Keratinocyte (primary cell): Measurements from ENCODE around the gene OTOG.

Experiments
- EZH2 ChIP-seq: IDR thresholded peaks from one replicate; pipeline ENCODE4 v1.6.1; 2012; ENCODE audit warnings: inconsistent platforms, mild to moderate bottlenecking, low read length, moderate library complexity
- TF ChIP-seq, protein P1 (sequence below), 3 experiments: IDR thresholded peaks in 1 of 3; conservative IDR thresholded peaks in 1 of 3; optimal IDR thresholded peaks in 1 of 3; 2 replicates in 2 of 3; 3 replicates in 1 of 3; pipeline versions ENCODE3 to v1.5.1; 2011; ENCODE audit warnings: low read length in 3 of 3, mild to moderate bottlenecking in 3 of 3, moderate library complexity in 2 of 3, control low read depth in 1 of 3, inconsistent platforms in 1 of 3; ENCODE audit not compliant: insufficient read depth in 2 of 3; ENCODE audit errors: extremely low read depth in 1 of 3

GRCh38 chr11:17575431-17576425 lies 28.7 kb downstream of the OTOG start:
- no peak for TF ChIP-seq EZH2
- TF ChIP-seq, protein P1, sequence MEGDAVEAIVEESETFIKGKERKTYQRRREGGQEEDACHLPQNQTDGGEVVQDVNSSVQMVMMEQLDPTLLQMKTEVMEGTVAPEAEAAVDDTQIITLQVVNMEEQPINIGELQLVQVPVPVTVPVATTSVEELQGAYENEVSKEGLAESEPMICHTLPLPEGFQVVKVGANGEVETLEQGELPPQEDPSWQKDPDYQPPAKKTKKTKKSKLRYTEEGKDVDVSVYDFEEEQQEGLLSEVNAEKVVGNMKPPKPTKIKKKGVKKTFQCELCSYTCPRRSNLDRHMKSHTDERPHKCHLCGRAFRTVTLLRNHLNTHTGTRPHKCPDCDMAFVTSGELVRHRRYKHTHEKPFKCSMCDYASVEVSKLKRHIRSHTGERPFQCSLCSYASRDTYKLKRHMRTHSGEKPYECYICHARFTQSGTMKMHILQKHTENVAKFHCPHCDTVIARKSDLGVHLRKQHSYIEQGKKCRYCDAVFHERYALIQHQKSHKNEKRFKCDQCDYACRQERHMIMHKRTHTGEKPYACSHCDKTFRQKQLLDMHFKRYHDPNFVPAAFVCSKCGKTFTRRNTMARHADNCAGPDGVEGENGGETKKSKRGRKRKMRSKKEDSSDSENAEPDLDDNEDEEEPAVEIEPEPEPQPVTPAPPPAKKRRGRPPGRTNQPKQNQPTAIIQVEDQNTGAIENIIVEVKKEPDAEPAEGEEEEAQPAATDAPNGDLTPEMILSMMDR (optimal IDR thresholded peaks at IDR 0.05 in 1 of 3, IDR thresholded peaks at IDR 0.05 in 1 of 3, conservative IDR thresholded peaks at IDR 0.05 in 1 of 3; ENCODE audit: extremely low read depth in 1 of 3, insufficient read depth in 2 of 3, low read length in 3 of 3), result no peak
